RWPE2 (cell line): ENCODE measurements around the gene KIF3B.

Source experiments
- ATAC-seq: fragments of 200-7000 bp; cut with Tn5 transposase; 3 replicates; pipeline ENCODE4 v1.9.1; 2021; ENCODE audit warnings: low read depth
- DNase-seq: peaks from one replicate; pipeline ENCODE4 v3.0.0-alpha.2; 2020; ENCODE audit warnings: low spot score
- H3K27ac ChIP-seq: fragments of 450-650 bp; 2 replicates; pipeline ENCODE4 v1.5.1; 2017; ENCODE audit warnings: mild to moderate bottlenecking; ENCODE audit not compliant: poor library complexity, severe bottlenecking
- H3K27me3 ChIP-seq: fragments of 250-450 bp; sonication (Bioruptor Pico); 2 replicates; pipeline ENCODE4 v1.5.1; 2021; ENCODE audit warnings: mild to moderate bottlenecking, moderate library complexity; ENCODE audit not compliant: insufficient read depth, poor library complexity, severe bottlenecking
- H3K36me3 ChIP-seq: fragments of 250-450 bp; sonication (Bioruptor Pico); 2 replicates; pipeline ENCODE4 v1.5.1; 2020; ENCODE audit warnings: low read depth, mild to moderate bottlenecking, moderate library complexity
- H3K4me1 ChIP-seq: fragments of 250-450 bp; sonication (Bioruptor Pico); 2 replicates; pipeline ENCODE4 v1.5.1; 2021; ENCODE audit warnings: mild to moderate bottlenecking, moderate library complexity; ENCODE audit not compliant: insufficient read depth, poor library complexity, severe bottlenecking
- H3K4me3 ChIP-seq: fragments of 250-450 bp; sonication (Bioruptor Pico); 2 replicates; pipeline ENCODE4 v1.5.1; 2021; ENCODE audit warnings: mild to moderate bottlenecking, moderate library complexity; ENCODE audit not compliant: severe bottlenecking
- H3K9me3 ChIP-seq: fragments of 250-450 bp; sonication (Bioruptor Pico); 2 replicates; pipeline ENCODE4 v1.5.1; 2021; ENCODE audit warnings: mild to moderate bottlenecking, moderate library complexity; ENCODE audit not compliant: severe bottlenecking
- CTCF ChIP-seq: fragments of 450-650 bp; IDR thresholded peaks from one replicate; pipeline ENCODE4 v1.5.1; 2017; ENCODE audit warnings: mild to moderate bottlenecking, moderate library complexity; ENCODE audit not compliant: poor library complexity, severe bottlenecking

The KIF3B gene

GRCh38 chr20:32325706-32326503 lies 48.5 kb downstream of the KIF3B start:
- H3K36me3 ChIP-seq: peaks cover 45% of the 10 kb centered on the region
- peaks cover 9% of the 10 kb centered on the region for H3K4me1 ChIP-seq
- H3K27ac ChIP-seq: peak overlapping the region; percentile 17
- H3K9me3 ChIP-seq: no peaks in the 10 kb centered on the region
- ATAC-seq: peak; percentile 97
- no peaks in the 10 kb centered on the region for H3K27me3 ChIP-seq
- H3K4me3 ChIP-seq: no peak overlapping the region
- no peak for TF ChIP-seq CTCF
- peak; percentile 76 for DNase-seq

DNA sequence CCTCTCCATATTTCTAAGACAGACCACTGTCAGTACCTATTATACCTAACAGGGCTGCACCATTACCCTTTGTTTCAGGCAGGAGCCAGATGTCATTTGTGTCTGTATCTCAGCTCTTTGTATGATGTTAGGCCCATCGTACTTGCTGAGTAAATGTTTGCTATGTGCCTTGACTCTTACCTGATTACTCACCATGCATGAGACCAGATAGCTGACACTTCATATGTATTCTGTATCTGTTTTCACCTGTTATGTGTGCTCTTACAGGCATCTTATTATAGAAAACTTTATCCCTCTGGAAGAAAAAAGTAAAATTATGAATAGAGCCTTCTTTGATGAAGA lies 49.0 kb downstream of the KIF3B start:
- peak; percentile 18; the same call in 2 of the 3 replicates for ATAC-seq
- Histone ChIP-seq H3K4me3 (no peak overlapping the region), H3K27me3 (no peaks in the 10 kb centered on the region), H3K9me3 (no peaks in the 10 kb centered on the region), H3K36me3 (peaks cover 51% of the 10 kb centered on the region), H3K4me1 (peaks cover 9% of the 10 kb centered on the region), H3K27ac (peak overlapping the region; percentile 17)
- no peak for TF ChIP-seq CTCF
- DNase-seq: no peak

- no peak overlapping the region for H3K4me3 ChIP-seq
- no peak overlapping the region for H3K27ac ChIP-seq
- peaks cover 51% of the 10 kb centered on the region for H3K36me3 ChIP-seq
- H3K9me3 ChIP-seq: no peaks in the 10 kb centered on the region
- H3K4me1 ChIP-seq: peaks cover 9% of the 10 kb centered on the region
- no peaks in the 10 kb centered on the region for H3K27me3 ChIP-seq
- TF ChIP-seq CTCF: no peak
- ATAC-seq: no peak
- DNase-seq: peak; percentile 68
These were observed 49.7 kb downstream of the KIF3B start for GRCh38 chr20:32327087-32327681.

DNA sequence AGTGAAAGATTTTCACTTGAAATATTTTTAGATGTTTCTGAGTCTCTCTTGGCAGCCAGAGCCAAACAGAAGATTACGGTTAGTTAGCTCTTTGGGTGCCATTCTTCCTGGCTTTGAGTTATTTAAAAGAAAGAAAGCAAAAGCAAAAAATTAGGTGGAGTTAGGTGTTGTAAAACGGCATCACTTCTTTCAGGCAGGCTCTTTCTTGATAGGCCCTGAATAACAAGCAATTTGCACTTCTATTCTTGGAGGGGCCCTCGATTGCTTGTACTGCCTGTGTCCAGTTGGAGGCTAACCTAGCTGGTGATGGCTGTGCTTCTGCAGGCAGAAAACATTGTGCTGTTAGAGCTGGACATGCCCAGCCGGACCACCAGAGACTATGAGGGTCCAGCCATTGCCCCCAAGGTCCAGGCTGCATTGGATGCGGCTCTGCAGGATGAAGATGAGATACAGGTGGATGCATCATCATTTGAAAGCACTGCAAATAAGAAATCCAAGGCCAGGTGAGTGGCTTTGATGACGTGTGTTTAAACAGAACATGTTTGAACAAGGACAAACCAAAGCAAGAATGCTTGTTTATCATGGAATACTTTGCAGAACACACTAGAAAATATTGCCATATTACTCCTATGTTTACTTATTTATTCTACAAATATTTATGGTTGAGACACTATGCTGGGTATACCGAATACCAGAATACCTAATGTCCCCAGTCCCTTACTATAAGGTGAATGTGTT lies 52.5 kb downstream of the KIF3B start:
- no peaks in the 10 kb centered on the region for H3K9me3 ChIP-seq
- H3K4me1 ChIP-seq: peaks cover 10% of the 10 kb centered on the region
- ATAC-seq: 0 out of 3 replicates have a peak, but pooled peaks have one; percentile 9
- peaks cover 56% of the 10 kb centered on the region for H3K36me3 ChIP-seq
- no peaks in the 10 kb centered on the region for H3K27me3 ChIP-seq
- no peak for TF ChIP-seq CTCF
- no peak overlapping the region for H3K27ac ChIP-seq
- H3K4me3 ChIP-seq: no peak overlapping the region
- DNase-seq: peak; percentile 68
